Caco-2 (cell line): ENCODE data around the gene NLRP1. TPM values are rescaled to one million over a fixed set of nuclear protein-coding genes. Genes with fewer than 3 reads are reported as not detected.

ENCODE experiments used
- BruUV-seq: library from RNA; stranded (reverse); fragments of 400-500 nt; replicated peaks from 2 replicates; lab custom pipeline; 2021; lab: Mats Ljungman, UMichigan
- CTCF ChIA-PET: fragments of 300-600 bp; sonication (Branson Sonifier 250); formaldehyde crosslinking; loops from one replicate; lab custom pipeline; 2022; ENCODE audit warnings: antibody characterized with exemption; lab: Charles Lee
- POLR2A ChIA-PET: fragments of 300-600 bp; sonication (Branson Sonifier 250); formaldehyde crosslinking; loops from one replicate; lab custom pipeline; 2022; ENCODE audit warnings: antibody characterized with exemption; lab: Charles Lee
- DNase-seq, 2 experiments: peaks; one replicate each; pipeline versions ENCODE4 v3.0.0 to v3.0.0-alpha.2; 2020 to 2022
- H3K27me3 ChIP-seq: replicated peaks from 2 replicates; pipeline ENCODE4 v1.6.0; 2011; ENCODE audit warnings: low read length; ENCODE audit not compliant: control insufficient read depth, insufficient read depth
- H3K36me3 ChIP-seq: 2 replicates; pipeline ENCODE4 v1.5.1; 2011; ENCODE audit warnings: low read length; ENCODE audit not compliant: control insufficient read depth, insufficient read depth
- H3K4me1 ChIP-seq: fragments of 250-450 bp; sonication (Bioruptor Pico); 2 replicates; pipeline ENCODE4 v1.5.1; 2020; ENCODE audit warnings: mild to moderate bottlenecking
- H3K4me3 ChIP-seq: 2 replicates; pipeline ENCODE4 v1.5.1; 2011; ENCODE audit warnings: low read depth, mild to moderate bottlenecking, control low read depth, low read length
- H3K9me3 ChIP-seq: fragments of 250-450 bp; sonication (Bioruptor Pico); 2 replicates; pipeline ENCODE4 v1.5.1; 2020; ENCODE audit warnings: mild to moderate bottlenecking, moderate library complexity
- H3K27ac Mint-ChIP-seq: one replicate; pipeline ENCODE4 v1.8.0; 2022; ENCODE audit warnings: mixed read lengths; ENCODE audit not compliant: unreplicated experiment
- H3K27me3 Mint-ChIP-seq: one replicate; pipeline ENCODE4 v1.8.0; 2022; ENCODE audit warnings: mixed read lengths; ENCODE audit not compliant: insufficient read depth, unreplicated experiment
- H3K36me3 Mint-ChIP-seq: one replicate; pipeline ENCODE4 v1.8.0; 2022; ENCODE audit warnings: mild to moderate bottlenecking, mixed read lengths; ENCODE audit not compliant: insufficient read depth, unreplicated experiment
- H3K4me1 Mint-ChIP-seq: one replicate; pipeline ENCODE4 v1.8.0; 2022; ENCODE audit warnings: low read depth, mixed read lengths; ENCODE audit not compliant: unreplicated experiment
- H3K4me3 Mint-ChIP-seq: one replicate; pipeline ENCODE4 v1.8.0; 2022; ENCODE audit warnings: mild to moderate bottlenecking, moderate library complexity, mixed read lengths; ENCODE audit not compliant: unreplicated experiment
- H3K9me3 Mint-ChIP-seq: one replicate; pipeline ENCODE4 v1.8.0; 2022; ENCODE audit warnings: mixed read lengths; ENCODE audit not compliant: unreplicated experiment
- intact Hi-C: fragments of 100-400 bp; cut with micrococcal nuclease; formaldehyde crosslinking; loops from one replicate; pipeline ENCODE4 v1.10.0; 2022; ENCODE audit not compliant: unreplicated experiment
- total RNA-seq: library from RNA; stranded (reverse); gene quantifications from 2 replicates; pipeline ENCODE4 v1.2.3, GENCODE V29; 2022
- TF ChIP-seq, protein P1 (sequence below), 2 experiments: fragments of 200-600 bp in 1 of 2; IDR thresholded peaks; 1 replicate in 1 of 2; 2 replicates in 1 of 2; pipeline versions ENCODE4 v1.5.1 to v1.8.0; 2011 to 2022; ENCODE audit warnings: antibody characterized with exemption in 1 of 2, control low read depth in 1 of 2, inconsistent platforms in 1 of 2, low read depth in 1 of 2, low read length in 1 of 2, mild to moderate bottlenecking in 1 of 2, moderate library complexity in 1 of 2; ENCODE audit not compliant: insufficient read depth in 1 of 2, severe bottlenecking in 1 of 2, unreplicated experiment in 1 of 2

NLRP1 gene
- total RNA-seq, 1 experiment from 2014 or later: 0.09 TPM

- H3K4me1 ChIP-seq: no peaks in the 10 kb centered on the region
- Mint-ChIP-seq H3K4me3 (no peak overlapping the region), H3K36me3 (no peaks in the 10 kb centered on the region), H3K4me1 (no peaks in the 10 kb centered on the region), H3K27me3 (peaks cover 14% of the 10 kb centered on the region), H3K9me3 (no peaks in the 10 kb centered on the region), H3K27ac (no peak overlapping the region)
- TF ChIP-seq, protein P1, sequence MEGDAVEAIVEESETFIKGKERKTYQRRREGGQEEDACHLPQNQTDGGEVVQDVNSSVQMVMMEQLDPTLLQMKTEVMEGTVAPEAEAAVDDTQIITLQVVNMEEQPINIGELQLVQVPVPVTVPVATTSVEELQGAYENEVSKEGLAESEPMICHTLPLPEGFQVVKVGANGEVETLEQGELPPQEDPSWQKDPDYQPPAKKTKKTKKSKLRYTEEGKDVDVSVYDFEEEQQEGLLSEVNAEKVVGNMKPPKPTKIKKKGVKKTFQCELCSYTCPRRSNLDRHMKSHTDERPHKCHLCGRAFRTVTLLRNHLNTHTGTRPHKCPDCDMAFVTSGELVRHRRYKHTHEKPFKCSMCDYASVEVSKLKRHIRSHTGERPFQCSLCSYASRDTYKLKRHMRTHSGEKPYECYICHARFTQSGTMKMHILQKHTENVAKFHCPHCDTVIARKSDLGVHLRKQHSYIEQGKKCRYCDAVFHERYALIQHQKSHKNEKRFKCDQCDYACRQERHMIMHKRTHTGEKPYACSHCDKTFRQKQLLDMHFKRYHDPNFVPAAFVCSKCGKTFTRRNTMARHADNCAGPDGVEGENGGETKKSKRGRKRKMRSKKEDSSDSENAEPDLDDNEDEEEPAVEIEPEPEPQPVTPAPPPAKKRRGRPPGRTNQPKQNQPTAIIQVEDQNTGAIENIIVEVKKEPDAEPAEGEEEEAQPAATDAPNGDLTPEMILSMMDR (IDR thresholded peaks at IDR 0.05; ENCODE audit: insufficient read depth in 1 of 2, low read depth in 1 of 2, low read length in 1 of 2, severe bottlenecking in 1 of 2, unreplicated experiment in 1 of 2): no peak
- no peak for DNase-seq
- H3K36me3 ChIP-seq: no peaks in the 10 kb centered on the region
- no peaks in the 10 kb centered on the region for H3K9me3 ChIP-seq
- H3K27me3 ChIP-seq: no peaks in the 10 kb centered on the region
- H3K4me3 ChIP-seq: no peak overlapping the region
- BruUV-seq: no TSS peak
- ChIA-PET POLR2A (no interaction called here), CTCF (no interaction called here)
- intact Hi-C loops: no loop called here
These were observed 25.2 kb downstream of the NLRP1 start for GRCh38 chr17:5558815-5559785.

- H3K4me3 Mint-ChIP-seq: no peak overlapping the region
- no TSS peak for BruUV-seq
- Histone ChIP-seq H3K27me3 (no peaks in the 10 kb centered on the region), H3K9me3 (no peaks in the 10 kb centered on the region), H3K4me3 (no peak overlapping the region), H3K4me1 (no peaks in the 10 kb centered on the region), H3K36me3 (no peaks in the 10 kb centered on the region)
- DNase-seq: no peak
- intact Hi-C loops: no loop called here
- H3K27me3 Mint-ChIP-seq: peaks cover 10% of the 10 kb centered on the region
- peaks cover 3% of the 10 kb centered on the region for H3K4me1 Mint-ChIP-seq
- ChIA-PET CTCF (no interaction called here), POLR2A (no interaction called here)
- TF ChIP-seq, protein P1 (IDR thresholded peaks at IDR 0.05; ENCODE audit: insufficient read depth in 1 of 2, low read depth in 1 of 2, low read length in 1 of 2, severe bottlenecking in 1 of 2, unreplicated experiment in 1 of 2): no peak
- no peaks in the 10 kb centered on the region for H3K36me3 Mint-ChIP-seq
- H3K9me3 Mint-ChIP-seq: no peaks in the 10 kb centered on the region
- H3K27ac Mint-ChIP-seq: no peak overlapping the region
These were observed 26.3 kb downstream of the NLRP1 start for GRCh38 chr17:5557990-5558389.

DNA sequence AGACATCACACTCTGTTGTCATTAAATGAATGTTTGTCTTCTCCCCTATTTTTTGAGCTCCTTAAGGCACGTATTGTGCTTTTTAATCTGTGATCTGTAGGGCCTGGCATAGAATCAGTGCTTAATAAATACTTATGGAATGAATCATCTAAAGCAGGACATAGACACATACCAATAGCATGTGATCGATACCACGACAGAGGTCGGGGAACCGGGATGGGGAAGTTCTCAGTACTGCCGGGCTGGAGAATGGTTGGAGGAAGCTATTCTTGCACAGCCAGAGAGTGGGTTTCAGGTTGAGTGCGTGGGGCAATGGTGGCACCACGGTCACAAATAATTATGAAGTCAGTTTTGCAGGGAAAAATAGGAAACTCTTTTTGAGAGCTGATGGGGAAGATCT is 26.8 kb downstream of the NLRP1 start:
- no peaks in the 10 kb centered on the region for H3K9me3 Mint-ChIP-seq
- DNase-seq: no peak
- H3K27ac Mint-ChIP-seq: no peak overlapping the region
- H3K4me1 ChIP-seq: no peaks in the 10 kb centered on the region
- no peaks in the 10 kb centered on the region for H3K27me3 ChIP-seq
- no TSS peak for BruUV-seq
- H3K27me3 Mint-ChIP-seq: peaks cover 9% of the 10 kb centered on the region
- ChIA-PET POLR2A (no interaction called here), CTCF (no interaction called here)
- TF ChIP-seq, protein P1 (IDR thresholded peaks at IDR 0.05; ENCODE audit: insufficient read depth in 1 of 2, low read depth in 1 of 2, low read length in 1 of 2, severe bottlenecking in 1 of 2, unreplicated experiment in 1 of 2): no peak
- peaks cover 6% of the 10 kb centered on the region for H3K4me1 Mint-ChIP-seq
- no peaks in the 10 kb centered on the region for H3K36me3 Mint-ChIP-seq
- H3K36me3 ChIP-seq: no peaks in the 10 kb centered on the region
- no peaks in the 10 kb centered on the region for H3K9me3 ChIP-seq
- no peak overlapping the region for H3K4me3 Mint-ChIP-seq
- intact Hi-C loops: no loop called here
- no peak overlapping the region for H3K4me3 ChIP-seq
